NCI-H2227 treated with DMSO at 0.1 percent for 48 hours (cell line): ENCODE results near the gene MXD1.

Experiments used
- DNase-seq: peaks from one replicate; lab custom pipeline; 2025; lab: John Stamatoyannopoulos, UW

The MXD1 gene

DNA sequence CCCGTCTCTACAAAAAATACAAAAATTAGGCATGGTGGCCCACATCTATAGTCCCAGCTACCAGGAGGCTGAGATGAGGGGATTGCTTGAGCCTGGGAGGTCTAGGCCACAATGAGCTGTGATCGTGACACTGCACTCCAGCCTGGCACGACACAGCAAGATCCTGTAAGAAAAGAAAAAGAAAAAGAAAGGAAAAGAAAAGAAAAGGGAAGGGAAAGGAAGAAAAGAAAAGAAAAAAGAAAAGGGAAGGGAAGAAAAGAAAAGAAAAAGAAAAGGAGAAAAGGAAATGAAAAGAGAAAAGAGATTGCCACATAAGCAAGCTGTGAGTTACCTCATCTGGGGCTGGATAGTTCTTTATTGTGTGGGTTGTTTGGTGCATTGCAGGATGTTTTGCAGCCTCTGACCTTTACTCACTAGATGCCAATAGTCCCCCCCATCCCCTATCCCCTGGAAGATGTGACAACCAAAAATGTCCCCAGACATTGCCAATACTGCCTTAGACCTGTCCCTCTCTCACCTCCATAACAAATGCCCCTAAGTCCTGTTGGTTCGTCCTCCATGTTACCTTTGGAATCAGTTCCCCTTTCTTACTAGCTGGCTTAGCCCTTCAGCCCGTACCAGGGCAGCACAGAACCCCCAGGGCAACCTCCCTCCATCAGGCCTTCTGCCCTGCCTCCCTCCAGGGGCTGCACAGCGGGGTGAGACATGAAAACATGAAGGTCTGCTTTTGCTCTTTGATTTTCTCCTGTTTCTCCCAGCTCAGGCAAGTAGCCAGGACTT, 37.6 kb downstream of the MXD1 start:
- no peak for DNase-seq

DNA sequence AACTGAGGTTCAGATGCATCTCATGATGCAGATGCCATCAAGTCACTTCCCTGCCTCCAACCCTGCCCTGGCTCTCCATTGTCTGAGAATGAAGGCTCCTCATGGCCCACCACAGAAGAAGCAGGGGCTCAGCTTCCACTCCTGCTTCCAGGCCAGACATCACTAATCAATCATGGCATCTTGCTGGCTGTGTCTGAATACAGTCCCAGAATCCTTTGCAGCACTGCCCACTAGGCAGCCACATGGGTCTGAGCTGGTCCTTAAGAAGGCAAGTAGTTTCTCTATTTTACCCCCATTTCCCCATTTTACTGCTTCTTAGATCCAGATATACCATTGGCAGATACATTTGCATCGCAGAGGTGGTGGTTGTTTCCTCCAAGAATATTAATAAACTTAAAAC, 39.2 kb downstream of the MXD1 start:
- no peak for DNase-seq

DNA sequence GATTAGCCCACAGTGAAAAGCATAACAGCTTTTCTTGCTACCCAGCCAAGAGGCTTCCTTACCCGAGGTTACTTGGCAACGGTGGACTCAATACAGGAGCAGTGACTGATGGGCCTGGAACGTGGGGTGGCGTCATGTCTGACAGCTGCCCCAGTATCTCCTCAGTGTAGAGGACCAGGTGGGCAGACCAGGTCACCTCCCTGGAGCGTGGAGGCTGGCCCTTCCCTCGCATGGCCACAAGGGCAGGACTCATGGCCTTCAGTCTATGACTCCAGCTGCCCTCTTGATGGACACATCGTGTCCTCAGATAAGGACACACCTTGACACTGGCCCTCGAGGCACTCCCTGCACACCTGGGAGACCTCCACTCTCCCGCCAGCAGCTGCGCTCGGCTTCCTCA, 40.1 kb downstream of the MXD1 start:
- DNase-seq: no peak

DNA sequence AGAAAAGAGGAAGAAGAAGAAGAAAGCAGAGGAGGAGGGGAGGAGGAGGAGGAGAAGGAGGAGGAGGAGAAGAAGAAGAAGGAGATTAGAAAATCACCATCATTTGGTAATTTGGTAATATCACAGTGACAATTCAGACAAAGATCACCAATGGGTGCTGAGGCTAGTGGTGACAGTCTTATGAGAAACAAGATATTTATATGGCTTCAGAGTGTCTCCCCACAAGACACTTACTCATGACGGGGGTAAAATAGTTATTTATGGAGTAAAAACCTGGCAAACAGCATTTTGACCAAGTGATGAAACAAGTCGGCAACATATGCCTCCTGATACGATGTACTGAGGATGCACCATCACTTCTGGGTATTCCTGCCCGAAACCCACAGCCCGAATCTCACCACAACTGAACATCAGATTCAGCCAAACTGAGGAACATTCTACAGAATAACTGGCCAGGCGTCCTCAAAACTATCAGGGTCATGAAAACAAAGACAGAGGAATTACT, 41.6 kb downstream of the MXD1 start:
- DNase-seq: no peak

DNA sequence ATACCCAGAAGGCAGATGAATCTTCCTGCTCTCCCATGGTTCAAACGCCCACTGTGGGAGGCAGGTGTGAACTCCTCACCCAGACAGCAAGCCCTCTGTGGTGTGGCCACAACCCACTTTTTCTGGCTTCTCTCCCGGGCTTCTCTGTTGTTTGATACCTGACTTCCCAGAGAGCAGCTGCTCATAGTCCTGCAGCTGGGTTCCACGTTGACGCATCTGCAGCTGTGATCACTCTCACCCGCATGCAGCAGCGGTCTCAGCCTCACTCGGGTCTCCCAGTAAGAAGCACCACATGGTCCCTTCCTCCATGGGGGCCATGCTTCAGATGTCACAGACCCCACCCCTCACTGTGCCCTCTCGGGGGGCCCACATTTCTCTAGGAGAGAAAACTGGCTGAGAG, 43.1 kb downstream of the MXD1 start:
- DNase-seq: no peak

DNA sequence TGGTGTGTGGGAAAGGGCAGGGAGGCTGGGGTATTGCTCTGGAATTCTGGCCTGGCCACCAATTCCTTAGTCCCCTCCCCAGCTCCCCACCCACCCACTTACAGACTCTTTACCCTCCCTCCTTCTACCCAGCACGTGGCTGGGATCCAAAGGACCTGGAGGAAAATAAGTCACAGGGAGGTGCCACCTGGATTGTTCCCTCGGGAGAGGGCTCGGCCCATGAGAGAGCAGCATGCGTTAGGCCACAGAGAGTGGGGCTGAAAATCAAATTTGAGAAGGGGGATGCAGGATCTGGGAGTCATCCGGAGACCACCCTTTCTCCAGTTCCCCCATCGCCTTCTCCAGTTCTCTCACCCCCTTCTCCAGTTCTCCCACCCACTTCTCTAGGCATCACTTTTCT, 43.6 kb downstream of the MXD1 start:
- no peak for DNase-seq

DNA sequence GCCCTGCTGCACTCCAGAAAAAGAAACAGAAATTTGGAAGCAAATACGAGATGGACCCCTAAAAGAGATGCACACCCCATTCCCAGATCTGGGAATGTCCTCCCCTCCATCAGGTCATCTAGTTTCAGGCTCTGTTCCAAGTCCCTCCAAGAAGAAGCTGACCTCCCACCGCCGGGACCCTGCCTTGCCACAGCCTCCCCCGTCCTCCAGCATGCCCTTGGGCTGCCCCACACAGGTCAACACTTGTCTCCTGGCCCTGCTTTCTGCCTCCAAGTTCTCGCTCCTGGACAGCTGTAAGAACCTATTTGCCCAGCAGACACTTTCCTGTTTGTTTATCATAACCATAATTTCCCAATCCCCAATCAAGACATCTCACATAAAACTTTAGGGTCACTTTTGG, 44.5 kb downstream of the MXD1 start:
- no peak for DNase-seq

DNA sequence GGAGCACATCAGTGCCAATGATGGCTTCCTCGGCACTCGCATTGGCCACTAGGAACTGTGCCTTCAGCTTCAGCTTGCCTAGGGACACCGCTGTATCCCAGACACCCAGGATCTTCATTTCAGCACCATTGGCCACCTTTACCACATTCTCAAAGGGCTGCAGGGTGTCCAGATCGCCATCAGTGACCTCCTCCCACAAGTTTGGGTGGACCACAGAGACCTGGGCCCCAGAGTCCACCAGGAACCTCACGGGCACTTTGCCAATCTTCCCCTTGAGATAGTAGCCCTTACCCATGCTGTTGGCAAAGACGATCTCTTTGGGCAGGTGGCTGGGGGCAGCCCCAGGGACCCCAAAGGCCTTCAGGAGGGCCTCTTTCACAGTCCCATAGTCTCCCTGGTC, 45.9 kb downstream of the MXD1 start:
- DNase-seq: no peak

DNA sequence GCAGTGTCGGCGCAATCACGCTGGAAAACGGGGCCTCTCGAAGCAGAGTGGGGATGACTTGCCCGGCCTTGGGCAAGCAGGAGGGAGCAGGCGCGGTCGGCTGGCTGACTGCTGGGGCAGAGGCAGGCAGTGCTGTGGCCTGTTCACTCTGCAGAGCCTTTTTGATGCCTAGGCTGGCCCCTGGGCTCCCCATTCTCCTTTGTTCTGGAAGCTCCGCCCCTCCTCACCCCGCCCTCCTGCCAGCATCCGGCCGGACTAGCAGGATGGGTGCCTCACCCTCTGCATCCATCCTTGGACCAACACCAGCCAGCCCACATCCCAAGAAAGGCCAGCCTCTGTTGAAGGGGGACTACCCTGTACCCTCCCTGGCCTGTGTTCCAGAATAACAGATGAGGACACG, 46.6 kb downstream of the MXD1 start, which contains the start of gene ASPRV1:
Gene ASPRV1, minus strand, starts transcription at position 136 of the 400 bp plus-strand sequence. CDS start 195 bp downstream, outside the sequence.
- DNase-seq: no peak

DNA sequence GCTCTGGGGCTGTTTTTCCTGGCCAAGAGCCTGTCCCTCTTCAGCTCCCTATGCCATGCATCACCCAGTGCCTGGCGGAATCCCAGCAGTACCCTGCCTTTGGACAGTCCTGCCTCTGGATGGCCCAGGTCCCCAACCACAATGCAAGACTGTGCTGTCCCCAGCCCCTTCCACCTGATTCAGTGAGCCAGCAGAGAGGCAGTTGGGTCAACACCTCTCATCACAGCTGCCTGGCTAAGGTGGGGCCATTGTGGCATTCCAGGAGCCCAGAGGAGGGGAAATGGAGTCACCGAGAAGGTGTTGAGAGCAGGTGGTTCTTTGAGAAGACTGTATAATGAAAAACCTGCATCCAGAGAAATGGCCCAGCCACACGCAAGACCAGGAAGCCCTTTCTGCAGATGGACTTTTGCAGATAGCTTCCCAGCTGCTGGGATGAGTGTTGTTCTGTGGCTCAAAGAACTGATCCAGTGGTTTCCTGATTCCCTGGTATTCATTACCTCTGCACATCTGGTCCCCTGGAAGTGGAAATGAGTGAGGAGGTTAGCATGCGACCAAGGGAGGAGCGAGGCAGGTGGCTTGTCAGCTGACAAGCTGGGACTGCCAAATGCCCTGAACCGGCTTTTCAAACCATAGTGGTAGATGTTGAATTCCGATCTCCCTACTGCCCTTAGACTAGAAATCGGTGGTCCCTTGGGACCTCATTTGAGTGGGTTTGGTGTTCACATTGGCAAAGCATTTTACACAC, 48.2 kb downstream of the MXD1 start:
- no peak for DNase-seq

DNA sequence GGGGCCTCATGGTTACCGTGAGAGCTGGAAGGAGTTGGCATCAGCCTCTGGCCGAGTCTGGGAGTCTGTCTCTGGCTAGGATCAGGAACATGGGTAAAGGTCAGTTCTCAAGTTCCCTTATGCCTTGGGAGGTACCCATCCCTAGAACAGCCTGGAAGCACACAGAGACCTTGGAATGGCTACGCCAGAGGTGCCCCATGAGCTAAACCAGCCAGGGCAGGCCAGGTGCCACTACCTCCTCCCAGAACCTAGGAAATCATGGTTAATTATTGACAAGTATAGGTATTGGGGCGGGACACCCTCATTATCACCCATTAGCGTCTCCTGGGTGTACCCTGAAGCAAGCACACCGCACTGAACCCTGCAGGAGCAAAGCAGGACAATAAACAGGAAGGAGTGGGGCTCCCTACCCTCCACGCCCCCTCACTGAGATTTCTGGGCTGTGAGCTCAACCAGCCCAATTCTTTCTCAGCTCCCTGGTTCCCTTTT, 49.5 kb downstream of the MXD1 start:
- no peak for DNase-seq

DNA sequence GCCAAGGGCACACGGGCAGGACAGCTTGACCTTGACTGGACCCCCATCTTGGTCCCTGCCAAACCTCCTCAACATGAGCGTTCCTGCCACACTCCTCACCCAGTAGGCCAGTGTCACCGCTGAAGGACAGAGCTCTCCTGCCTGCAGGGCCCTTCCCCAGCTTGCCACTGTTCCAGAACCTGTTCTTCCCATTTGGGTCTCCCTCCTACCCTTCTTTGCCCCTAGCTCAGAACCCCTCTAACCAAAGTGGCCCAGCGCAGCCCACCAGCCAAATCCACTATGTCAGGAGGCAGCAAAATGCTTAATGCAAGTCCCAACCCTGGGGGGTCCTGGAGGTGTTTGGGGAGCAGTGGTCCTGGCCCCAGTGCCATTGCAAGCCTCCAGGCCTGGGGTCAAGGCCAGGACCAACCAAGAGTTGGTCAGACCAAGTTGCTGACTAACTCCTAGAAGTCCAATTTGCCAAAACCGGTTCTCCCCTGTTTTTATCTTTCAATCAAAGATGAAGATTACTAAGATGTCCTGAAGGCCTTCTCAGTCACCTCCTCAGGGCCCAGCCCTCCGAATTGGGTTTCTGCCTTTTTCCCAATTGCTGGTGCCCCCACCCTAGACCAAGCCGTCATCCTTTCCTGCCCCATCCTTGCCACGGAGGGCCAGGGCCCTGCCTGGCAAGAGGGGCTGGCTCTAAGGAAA, 51.0 kb downstream of the MXD1 start:
- no peak for DNase-seq

DNA sequence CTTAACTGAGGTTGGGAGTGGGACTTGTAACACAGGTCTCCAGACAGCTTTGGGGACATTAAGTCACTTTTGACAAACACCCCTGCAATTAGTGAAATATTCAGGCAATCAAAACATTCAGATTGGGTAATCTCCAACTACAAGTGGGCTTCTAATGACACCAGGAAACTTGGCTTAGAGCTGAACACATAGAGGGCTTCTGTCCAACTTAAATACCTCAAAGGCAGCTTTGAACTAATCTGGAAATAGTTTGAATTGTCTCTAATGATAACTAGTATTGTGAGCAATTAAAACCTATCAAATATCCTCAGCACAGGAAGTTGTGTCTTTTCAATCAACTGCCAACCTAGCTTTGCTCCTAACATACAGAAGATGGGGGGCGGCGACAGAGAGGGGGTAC, 51.6 kb downstream of the MXD1 start:
- no peak for DNase-seq

DNA sequence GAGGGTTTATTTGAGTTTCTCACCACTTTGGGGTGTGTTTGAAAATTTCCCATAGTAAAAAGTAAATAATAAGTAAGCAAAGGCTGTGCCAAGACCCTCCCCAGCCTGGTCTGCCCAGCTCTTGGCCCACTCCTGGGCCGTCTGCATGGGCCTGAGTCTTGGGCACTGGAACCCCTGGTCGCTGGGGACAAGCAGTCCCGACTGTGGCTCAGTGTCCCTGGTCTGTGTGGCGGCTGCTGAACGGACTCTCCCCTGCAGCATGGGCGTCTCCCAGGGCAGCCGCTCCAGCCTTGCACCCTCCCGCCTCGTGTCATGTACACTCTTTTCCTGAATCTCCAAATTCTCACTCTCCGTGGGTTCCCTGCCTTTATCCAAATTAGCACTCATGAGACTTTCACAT, 53.7 kb downstream of the MXD1 start:
- no peak for DNase-seq

DNA sequence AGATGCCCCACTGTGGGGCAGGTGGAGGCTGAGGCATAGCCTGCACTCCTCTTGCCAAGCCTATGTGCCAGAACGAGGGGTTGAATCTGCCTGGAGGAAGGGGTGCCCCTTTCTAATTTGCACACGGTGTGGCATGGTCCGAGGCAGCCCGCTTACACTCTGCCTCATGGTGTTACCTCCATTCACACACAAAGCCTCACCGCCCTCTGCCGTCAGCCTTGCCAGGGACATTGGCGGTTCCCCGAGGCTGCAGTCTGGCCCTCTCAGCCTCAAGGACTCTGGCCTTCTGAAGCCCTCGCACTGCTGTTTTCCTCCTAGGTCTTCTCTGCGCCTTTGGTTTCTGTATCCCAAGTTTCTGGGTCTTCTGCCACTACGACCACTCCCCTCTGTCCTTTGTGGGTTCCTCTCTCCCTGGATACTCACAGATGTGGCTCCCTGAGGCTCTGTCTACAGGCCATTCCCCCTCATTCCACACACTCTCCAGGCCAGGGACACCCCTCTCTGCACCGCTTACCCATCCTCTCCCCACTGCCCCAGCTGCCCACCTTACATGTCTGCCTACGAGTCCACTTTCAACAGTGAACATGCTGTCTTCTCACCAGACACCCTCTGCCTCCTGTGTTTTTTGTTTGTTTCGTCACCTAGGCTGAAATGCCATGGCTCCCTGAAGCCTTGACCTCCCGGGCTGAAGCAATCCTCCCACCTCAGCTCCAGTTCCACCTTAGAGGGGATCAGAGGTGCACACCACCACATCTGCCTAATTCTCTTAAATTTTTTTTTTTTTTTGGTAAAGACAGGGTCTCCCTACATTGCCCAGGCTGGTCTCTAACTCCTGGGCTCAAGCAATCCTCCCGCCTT, 54.4 kb downstream of the MXD1 start:
- DNase-seq: no peak

DNA sequence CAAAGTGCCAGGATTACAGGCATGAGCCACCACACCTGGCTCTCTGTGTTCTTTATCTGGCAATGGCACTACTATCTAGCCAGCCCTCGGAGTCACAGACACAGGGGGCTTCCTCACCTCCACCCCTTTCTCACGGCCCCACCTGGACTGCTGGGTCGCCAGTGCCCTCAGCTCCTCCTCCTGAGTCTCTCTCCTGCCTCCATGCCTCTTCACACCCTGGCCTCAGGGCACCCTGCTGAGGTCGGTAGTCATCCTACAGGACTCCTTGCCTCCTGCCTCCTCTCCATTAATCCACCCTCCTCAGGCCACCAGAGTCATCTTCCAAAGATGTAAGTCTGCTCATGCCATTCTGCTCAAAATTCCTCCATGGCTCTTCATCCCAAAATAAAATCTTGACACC, 55.1 kb downstream of the MXD1 start:
- DNase-seq: no peak

DNA sequence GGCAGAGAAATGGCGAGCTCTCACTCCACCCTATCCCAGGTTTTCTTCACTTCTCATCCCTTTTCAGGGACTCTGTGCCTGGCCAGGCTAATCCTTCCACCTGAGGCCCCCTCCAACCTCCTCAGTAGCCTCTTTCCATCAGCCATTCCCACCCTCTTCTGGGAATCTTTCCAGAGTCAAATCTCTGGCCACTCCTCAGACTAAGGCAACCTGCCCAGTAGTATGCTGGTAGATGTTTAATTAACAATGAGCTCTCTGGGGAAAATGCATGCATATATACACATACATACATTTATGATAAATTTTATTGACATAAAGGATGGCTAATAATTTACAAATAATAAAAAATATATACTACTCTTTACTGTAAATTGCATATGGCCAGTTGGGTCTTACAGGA, 57.9 kb downstream of the MXD1 start:
- DNase-seq: no peak

DNA sequence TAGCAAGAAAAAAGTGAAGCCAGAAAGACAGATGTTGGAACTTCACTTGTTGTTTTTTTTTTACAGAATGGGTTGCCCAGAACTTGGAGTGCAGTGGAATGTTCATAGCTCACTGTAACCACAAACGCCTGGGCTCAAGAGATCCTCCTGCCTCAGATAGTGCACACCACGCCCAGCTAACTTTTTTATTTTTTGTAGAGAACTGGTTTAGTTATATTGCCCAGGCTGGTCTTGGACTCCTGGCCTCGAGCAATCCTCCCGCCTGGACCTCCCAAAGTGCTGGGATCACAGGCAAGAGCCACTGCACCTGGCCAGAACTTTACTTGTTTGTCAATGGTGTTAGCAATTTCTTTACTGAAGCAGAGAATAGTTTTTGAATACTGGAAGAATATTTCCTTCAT, 58.4 kb downstream of the MXD1 start:
- no peak for DNase-seq

DNA sequence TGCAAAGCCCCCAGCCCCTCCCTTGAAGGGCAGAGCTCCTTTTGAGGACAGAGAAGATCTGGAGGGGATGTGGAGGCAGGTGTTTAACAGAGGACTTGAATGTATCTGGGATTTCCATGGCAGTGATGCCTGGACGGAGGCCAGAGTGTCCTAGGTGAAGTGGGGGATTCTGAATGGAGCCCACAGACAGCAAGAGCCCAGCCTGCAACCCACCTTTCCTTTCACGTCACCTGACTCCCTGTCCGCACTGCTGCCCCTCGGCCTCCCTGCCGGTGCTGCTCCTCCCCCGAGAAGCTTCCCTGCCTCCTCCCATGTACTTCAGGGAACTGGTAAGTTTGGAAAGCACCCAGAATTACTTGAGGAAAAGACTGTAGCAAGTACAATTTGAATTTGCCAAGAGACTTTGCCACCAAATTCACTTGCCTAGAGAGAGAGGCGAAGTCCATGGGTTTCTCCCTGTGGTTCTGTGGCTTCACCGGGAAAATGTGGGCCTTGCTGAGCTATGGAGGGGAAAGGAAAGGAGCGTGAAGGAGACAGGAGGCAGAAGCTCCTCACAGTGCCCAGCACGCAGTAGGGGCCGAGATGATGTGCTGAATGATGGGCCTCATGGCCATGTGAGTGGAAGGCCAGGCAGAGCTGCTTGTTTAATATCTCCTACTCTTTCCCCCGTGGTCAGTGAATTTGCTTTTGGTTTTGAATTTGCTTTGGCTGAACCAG, 60.4 kb downstream of the MXD1 start:
- DNase-seq: no peak

DNA sequence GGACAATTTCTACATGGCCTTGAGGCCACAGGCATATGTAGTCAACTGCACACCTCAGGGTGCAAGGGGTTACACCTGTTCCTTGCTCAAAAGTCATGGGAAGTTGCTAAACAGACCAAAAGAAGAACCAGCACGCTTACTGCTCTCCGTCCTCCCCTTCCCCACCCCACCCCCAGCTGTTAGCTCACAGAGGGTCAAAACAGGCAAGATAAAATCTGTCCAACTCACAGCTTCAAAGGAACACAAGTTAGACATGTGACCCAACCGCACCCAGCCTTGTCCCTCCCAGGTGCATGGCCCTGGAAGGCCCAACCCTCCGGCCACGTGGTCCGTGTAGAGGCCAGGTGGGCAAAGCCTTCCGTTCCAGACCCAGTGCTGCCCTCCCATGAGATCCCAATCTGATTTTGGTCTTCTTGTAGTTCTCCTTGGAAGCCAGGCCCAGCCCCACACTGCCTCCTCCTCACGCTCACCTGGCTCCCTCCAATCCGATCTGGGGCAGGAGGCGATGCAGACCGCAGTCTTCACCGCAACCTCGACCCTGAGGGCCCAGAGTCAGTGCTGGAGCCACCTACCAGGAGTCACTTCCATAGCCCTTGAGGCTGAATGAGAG, 61.0 kb downstream of the MXD1 start:
- DNase-seq: no peak

DNA sequence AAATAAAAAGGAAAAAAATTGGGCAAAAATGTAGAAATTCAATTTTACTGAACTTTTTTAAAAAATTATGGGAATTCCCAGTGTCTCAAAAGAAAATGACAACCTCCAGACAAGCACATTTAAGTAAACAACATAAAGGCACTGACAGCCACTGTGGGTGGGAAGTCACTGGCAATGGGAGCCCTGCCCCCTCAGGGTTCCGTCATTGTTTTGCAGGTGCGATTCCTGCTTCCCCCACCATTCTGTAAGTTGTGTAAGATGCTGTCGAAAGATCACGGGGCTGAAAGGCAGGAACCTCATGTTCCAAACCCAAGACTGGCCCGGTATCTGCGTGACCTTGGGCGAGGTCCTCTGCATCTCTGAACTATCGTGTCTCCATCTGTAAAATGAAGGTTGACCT, 62.3 kb downstream of the MXD1 start:
- DNase-seq: no peak
